Suppressor macrophage treated with lipopolysaccharide for 4 hours (primary cell): ENCODE data around the gene CLMN.
"Not testable (repeated sequence)": the region's sequence is repeated elsewhere in the genome, so short reads cannot be mapped to it uniquely, and the experiment has no call there.

ENCODE experiments used
- DNase-seq: peaks from one replicate; pipeline ENCODE4 v3.0.0-alpha.2; 2020

Gene CLMN

DNA sequence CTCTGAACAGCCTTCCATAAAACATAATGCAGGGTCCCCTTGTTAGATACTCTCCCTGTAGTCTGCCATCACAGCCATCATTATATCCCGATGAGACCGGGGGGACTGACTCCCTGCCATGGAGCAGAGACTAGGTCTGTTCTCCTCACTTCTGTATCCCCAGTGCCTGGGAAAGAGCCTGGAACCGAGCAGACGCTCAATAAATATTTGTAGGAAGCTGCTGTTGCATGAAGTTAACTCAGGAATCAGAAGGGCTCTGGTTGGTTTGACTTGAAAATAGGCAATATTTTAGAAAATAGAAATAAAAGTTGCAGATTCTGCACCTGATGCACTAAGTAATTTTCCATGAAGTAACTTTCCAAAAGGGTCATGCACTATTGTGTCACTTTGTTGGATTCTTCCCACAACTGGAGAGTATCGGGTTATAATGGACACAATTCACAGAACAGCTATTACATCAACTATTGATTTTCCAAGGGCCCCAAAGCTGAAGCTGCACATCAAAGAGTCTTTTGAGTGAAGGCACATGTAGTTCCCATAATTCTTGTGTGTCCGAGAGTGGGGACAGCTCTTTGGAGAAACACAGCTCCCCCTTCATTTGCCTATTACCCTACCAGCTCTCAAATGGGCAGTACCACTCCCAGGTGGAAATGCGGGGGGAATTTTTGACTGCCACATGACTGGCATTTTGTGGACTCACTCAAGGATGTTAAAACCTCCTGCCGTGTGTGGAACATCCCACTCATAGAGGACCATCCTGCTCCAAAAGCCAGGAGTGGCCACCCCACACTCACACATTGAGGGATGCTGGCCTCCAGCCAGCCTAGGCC, 18.8 kb downstream of the CLMN start:
- no peak for DNase-seq

DNA sequence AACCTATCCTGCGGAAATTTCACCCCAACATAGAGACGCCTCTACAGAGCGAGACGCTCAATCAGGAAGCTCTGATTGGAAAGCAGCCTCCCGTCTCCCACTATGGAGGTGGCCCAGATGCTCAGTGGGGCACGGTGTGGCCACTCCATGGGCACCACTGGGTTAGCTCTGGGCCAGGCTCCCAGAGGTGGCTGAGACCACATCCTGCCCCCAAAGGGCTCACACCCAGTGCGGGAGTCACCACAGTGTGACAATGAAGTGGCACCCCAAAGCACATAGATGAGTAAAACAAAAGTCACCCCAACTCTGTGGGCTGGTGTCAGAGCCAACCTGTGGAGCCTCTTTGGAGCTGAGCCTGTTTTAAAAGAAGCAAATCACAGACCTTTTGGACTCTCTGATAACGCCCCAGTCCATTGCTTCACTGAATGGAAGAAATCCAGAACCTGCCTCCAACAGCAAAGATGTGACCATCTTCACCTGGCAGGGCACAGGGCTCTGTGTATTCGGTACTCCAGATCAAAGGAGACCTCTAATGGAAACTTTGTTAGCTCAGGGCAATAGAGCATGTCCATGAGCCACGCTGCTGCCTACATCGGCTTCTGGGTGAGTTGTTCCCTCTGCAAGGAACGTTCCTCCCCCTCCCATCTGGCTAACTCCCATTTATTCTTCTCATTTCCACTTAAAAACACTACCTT, 19.6 kb downstream of the CLMN start:
- no peak for DNase-seq

DNA sequence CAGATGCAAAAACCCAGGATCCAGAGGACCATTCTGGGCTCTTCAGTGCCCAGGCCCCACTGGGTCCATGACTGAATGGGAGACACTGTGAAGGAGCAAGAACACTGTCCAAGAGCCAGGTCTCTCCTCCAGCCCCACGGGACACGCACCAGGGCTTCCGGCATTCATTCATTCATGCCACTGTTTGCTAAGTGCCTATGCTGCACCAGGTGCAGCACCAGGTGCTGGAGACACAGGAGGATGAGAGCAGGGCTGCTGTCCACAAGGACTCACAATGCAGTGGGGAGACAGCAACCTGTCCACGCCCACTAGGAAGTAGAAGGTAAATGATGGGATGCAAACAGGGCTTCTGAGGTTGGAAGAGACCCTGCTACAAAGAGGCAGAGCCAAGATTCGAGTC, 20.4 kb downstream of the CLMN start:
- DNase-seq, result no peak

DNA sequence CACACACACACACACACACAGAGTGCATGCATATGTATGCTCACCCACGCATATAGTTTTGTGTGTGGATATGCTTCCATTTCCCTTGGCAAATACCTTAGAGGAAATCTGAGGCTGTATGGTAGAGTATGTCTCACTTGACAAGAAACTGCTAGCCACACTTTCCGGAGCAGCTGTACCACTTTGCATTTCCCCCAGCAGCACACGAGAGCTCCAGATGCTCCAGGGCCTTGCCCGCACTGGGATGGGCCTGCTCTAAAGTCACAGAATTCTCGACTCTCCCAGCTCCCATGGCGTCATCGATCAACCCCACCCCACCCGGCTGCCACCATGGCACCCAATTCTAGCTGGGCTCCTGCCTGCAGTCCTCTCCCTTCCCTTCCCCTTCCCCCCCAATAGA, 21.9 kb downstream of the CLMN start:
- DNase-seq, result no peak

DNA sequence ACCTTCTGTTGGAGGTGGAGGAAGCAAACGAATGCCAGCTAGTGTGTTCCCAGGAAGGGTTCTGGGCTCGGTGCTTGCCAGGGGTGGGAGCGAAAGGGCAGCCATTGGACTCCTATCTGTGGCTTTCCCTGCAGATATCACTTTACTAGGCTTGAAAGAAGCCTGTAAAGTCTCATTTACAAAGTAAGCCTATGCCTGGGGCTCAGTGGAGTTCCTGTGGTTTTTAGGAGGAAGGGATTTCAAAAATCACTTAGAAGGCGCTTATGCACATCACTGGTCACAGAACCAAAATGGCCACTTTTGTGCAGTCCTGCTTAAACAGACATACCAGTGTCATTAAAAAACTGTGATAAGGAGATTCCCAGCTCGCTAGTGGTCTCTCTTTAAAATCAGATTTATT, 22.7 kb downstream of the CLMN start:
- no peak for DNase-seq

DNA sequence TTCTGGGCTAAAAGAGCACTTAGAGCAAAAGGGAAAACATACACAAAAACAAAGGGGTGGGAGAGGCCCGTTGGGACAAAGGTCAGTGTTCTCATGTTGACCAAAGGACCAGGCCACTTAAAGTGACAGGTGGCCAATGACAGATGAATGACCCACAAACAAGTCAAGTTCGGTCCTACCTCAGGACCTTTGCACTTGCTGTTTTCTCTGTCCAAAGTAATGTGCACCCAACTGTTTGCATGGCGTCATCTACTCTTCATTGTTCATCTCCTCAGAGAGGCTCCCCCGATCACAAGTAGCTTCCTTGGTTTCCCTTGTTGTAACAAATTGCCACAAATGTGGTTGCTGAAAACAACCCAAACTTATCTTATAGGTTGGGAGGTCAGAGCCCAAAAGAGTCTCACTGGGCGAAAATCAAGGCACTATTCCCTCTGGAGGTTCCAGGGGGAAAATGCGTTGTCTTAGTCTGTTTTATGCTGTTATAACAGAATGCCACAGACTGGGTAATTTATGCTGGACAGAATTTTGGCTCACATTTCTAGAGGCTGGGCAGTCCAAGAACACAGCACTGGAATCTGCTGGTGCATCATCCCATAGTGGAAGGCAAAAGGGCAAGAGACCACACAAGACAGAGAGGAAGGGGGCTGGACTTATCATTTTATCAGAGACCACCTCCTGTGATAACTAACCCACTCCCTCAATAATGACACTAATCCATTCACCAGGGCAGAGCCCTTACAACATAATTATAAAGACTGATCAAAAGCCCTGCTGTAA, 23.9 kb downstream of the CLMN start:
- no peak for DNase-seq

DNA sequence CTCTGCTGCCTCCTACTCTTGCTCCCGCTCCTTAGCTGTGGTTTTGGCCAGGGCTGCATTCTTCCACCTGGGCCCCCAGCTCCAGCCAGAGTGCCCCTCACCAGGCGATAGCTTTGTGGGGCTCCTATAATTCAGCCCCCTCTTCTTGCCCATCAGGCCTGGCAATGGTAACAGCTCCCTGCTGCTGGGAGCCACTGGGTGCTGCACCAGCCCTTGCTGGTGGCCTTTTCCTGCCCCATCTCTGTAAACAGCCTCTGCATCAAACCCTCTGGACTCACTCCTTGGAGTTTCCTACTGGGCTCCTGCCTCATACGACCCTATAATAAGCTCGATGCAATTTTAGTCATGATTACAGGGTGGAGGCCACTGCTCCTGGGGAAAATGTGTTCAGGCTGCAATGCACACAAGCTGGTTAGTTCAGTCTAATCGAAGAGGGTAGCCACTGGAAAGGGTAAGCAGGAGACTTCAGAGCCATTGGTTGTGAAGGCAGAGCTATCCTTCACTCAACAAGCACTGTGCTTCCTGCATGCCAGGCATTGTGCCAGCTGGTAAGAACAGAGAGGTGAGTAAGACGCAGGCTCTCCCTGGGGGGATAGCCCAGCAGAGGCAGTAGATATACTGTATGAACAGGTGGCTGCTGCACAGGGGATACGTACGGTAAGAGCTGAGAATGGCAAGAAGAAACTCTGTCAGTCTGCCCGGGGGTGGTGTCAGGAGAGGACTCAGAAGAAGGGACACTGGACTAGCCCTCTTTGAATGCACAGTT, 24.7 kb downstream of the CLMN start:
- no peak for DNase-seq

DNA sequence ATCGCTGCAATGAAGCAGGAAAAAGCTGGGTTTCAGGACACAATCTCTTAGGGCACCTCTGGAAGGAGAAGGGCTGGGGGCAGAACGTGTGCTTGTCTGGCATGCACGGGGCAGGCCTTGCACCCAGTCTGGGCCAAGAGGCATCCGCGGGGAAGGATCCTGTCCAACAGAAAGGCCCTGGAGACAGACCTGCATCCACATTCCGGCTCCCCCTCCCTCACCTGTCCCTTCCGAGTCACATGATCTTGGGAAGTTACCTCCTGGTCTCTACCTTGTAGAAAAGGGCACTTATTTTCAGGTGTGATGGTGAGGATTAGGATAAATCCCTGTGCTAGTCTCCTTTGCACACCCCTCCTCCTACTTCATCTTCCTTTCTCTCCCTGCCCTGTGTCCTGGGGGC, 25.4 kb downstream of the CLMN start:
- no peak for DNase-seq

DNA sequence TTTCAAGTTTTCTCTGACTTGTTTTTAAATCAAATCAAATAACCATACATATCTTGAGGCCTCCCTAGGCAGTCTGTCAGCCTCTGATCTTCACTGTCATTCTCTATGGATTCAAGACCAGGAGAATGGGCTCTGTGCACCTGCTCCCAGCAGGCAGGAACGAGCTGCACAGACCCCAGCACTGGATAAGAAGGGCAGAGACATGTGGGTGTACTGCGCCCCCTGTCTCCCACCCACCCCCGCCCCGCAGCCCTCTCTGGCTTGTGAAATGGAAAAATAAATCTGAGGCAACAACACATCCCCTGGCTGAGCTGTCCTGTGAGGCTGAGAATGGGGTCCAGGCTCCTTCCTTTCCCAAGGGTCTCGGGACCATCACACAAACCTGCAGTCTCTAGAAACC, 26.3 kb downstream of the CLMN start:
- no peak for DNase-seq

DNA sequence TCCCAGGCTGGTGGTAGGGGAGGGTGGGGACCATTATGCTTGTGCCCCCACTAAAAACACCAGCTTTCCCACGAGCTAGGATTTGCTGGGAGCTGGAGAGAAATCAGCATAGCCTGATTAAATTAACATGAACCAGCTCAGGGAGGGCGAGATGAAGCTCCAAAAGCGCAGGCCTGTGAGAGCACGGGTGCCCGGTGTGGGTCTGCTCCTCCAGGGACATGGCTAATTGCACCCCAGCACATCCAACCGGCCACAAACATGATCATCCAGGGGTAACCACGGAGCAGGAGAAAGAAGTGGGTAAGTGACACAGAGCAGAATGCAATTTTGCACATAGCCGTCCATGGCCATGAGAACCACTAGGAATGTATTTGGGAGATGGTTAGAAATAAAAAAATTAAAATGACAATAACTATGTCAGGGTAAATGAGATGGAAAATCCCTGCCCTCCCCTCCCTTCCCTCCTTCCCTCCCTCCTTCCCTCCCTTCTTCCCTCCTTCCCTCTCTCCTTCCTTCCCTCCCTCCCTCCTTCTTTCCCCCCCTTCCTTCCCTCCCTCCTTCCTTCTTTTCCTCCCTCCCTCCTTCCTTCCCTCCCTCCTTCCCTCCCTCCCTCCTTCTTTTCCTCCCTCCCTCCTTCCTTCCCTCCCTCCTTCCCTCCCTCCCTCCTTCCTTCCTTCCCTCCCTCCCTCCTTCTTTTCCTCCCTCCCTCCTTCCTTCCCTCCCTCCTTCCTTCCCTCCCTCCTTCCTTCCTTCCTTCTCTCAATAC, 26.9 kb downstream of the CLMN start:
- DNase-seq, result no peak

DNA sequence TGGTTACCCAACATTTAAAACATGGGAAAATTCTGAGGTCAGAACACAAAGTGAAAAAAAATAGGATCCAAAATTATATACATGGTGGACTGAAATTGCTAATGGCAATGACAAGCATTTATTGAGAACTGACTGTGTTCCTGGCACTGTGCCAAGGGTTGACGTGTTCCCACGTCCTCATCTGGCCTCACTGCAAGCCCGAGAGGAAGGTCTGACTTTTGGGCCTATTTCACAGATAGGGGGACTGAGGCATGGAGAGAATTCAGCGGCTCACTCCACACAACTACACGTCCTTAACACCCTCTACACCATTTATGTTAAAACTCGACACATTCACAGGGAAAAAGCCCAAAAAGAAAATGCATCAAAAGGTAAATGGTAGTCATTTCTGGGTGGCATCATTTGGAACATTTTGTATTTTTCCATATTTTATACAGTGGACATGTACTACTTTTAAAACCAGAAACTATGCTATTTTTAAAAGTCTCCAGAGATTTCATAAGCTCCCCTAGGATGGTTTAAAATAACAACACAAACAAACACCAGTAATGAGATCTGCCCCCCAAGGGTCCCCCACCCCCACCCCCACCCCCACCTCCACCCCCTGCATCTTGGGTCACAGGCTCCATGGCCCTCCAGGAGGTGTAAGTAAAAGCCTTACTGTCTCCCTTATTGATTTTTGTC, 27.7 kb downstream of the CLMN start:
- DNase-seq, result peak; percentile 82

DNA sequence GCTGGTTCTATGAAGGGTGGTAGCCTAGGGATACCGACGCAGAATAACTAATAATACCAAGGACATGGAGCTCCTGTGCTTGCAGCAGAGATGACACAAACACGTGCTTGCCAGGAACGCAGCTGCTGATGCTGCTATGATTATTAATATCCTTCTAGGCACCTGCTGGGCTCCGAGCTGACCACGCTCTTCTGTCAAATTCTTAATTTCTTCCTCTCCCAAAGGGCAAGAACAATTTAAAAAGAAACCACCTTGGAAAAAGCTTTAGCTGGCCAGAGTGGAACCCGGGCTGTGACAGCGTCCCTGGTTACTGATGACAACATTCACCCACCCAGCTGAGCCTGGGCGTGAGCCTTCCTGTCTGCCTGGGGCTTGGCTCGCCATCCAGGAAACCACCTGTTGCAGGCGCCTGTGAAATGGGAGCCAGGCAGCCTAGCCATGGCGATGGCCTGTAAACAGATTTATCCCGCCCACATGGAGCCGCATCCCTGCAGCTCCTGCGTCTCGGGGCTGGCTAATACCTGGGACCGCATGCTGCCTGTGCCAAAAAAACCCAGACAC, 28.8 kb downstream of the CLMN start:
- DNase-seq, result no peak

DNA sequence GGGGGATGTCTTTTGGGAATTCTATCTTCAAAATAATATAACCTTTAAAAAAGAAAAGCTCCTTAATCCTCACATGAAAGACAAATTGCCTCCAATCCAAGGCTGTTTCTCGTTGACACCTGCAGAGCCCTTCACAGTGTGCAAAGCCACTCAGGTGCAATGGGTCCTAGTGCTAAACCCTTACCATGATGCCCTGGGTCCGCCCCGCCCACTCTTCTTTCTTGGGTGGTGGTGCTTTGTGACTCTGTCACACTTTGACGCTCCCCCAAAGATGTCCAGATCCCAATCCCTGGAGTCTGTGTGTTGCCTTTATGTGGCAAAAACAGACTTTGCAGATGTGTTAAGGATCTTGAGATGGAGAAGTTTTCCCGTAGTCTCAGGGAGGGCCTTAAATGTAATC, 29.7 kb downstream of the CLMN start:
- no peak for DNase-seq

DNA sequence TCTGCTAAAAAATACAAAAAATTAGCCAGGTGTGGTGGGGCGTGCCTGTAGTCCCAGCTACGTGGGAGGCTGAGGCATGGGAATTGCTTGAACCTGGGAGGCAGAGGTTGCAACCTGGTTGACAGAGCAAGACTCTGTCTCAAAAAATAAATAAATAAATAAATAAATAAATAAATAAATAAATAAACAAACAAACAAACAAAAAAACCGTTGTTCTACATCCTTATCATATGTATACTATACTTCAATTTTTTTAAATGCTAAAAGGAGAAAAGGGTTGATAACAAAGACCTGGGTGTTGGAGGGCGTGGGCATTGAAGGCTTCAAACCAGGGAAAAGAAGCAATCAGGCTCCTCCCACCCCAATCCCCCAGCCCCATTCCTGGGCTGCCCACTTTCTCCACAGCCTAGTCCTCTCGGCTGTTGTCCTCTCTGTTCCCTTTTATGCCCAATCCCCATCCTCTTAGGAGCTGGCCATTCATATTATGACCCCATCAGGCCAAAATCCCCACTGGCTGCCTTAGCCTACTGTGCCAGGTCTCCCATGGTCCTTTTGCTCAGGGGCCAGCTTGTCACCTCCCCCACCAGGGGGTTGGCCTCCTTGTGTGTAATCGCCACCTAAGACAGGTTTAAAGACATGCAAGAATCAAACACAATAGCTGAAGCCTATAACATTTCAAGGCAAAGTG, 30.2 kb downstream of the CLMN start:
- no peak for DNase-seq

DNA sequence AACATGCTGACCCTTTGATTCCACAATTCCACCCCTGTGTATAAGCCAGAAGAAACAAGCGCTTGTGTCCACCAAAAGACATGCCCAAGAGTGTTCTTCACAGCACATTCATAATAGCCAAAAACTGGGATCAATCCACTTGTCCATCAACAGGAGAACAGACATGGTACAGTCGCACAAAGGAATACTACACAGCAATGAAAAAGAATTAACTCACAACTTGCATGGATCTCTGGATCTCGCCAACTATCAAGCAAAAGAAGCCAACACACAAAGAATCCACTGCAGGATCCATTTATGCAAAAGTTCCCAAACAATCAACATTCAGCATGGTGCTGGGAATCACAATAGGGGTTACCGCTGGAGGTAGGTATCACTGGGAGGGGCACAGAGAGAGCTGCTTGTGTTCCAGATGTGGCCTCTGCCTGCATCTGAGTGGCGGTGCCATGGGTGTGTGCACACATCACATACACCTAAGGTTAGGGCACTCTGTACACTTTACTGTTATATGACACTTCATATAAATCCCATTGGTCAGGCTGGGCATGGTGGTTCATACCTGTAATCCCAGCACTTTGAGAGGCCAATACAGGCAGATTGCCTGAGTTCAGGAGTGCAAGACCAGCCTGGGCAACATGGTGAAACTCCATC, 30.9 kb downstream of the CLMN start:
- no peak for DNase-seq

DNA sequence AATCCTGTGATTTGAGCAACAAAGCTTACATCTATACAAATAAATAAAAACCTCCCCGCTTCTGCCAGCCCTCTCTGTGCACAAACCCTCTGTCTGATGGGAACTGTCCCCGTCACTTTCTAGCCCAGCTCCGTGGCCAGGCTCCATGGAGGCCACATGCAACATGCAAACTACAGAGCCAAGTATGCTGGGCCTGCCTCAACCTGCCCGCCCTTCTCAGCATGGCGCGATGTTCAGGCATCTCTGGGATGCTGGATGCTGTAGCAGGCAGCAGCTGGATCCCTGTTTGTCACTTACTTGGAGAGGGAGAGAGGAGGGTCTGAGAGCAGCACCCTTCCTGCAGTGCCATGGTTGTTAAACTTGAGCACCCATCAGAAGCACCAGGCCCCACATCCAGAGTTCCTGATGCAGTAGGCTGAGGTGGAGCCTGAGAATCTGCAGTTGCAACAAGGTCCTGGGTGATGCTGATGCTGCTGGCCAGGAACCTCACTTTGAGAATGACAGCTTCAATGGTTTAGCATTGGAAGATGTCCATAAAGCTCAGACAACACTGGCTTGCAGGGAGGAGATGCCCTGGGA, 32.4 kb downstream of the CLMN start:
- DNase-seq, result no peak

DNA sequence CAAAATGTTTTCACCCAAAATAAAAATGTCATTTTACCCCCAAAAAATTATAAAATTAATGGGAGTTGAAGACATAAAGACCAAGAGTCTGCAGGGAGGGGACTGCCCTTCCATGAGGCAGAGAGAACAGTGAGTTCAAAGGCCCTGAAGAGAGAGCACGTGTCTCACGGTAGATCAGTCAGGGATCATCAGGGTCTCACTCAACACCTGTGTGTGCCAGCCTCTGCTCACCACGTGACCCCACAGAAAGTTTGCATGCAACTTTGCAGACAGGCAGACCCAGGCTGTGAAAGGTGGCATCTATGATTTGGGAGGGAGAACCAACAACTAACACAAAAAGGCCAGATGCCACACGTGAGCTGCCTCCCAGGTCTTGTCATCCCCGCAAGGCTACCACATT, 33.1 kb downstream of the CLMN start:
- DNase-seq, result no peak

DNA sequence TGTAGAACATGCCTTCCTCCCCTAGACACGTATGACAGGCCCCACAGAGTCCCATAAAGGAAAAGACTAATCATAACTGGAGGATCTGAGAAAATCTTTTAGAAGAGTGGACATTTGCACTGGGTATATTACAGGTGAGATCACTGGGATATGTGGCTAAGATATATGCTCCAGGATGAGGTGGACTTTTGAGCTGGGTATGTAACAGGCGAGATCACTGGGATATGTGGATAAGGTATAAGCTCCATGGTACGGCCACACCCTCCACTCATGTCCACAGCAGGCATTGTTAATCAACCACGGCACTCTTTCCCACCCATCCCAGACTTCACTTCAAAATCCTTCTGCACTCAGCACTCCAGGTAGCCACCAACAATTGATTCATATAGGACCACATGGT, 34.1 kb downstream of the CLMN start:
- no peak for DNase-seq

DNA sequence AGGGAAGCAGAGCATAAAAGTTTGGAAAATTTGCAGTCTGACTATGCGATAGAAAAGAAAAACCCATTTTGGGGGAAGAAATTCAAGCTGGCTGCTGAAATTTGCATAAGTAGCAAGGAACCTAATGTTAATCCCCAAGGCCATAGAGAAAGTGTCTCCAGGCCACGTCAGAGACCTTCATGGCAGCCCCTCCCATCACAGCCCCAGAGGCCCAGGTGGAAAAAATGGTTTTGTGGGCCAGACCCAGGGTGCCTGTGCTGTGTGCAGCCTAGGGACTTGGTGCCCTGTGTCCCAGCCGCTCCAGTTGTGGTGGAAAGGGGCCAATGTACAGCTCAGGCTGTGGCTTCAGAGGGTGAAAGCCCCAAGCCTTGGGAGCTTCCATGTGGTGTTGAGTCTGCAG, 35.9 kb downstream of the CLMN start:
- DNase-seq, result not testable (repeated sequence)

DNA sequence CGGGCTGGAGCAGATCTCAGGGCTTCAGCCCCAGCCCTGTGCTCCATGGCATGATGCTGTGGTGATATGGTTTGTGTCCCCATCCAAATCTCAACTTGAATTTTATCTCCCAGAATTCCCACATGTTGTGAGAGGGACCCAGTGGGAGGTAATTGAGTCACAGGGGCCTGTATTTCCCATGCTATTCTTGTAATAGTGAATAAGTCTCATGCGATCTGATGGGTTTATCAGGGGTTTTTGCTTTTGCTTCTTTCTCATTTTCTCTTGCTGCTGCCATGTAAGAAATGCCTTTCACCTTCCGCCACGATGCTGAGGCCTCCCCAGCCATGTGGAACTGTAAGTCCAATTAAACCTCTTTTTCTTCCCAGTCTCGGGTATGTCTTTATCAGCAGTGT, 36.7 kb downstream of the CLMN start:
- not testable (repeated sequence) for DNase-seq
